T-cell (primary cell): ENCODE results near the gene WIPI1. TPM values are rescaled to one million over a fixed set of nuclear protein-coding genes. Genes with fewer than 3 reads are reported as not detected.

ENCODE experiments used
- ATAC-seq, 4 experiments: fragments of 200-7000 bp in 3 of 4; fragments of 150-1000 bp in 1 of 4; cut with Tn5 transposase; replicated peaks in 1 of 4; 1 replicate in 3 of 4; 2 replicates in 1 of 4; pipeline ENCODE4 v1.10.0; 2021; ENCODE audit warnings: moderate library complexity in 3 of 4, mild to moderate bottlenecking in 2 of 4, moderate number of reproducible peaks in 1 of 4
- CTCF ChIA-PET, 2 donors: fragments of 300-600 bp; sonication (Branson Sonifier 250); formaldehyde crosslinking; loops; one replicate each; lab custom pipeline; 2022; ENCODE audit warnings: antibody characterized with exemption in 2 of 2; lab: Charles Lee
- POLR2A ChIA-PET, 2 donors: fragments of 300-600 bp; sonication (Branson Sonifier 250); formaldehyde crosslinking; loops; one replicate each; lab custom pipeline; 2022; ENCODE audit warnings: antibody characterized with exemption in 2 of 2; lab: Charles Lee
- DNase-seq, 35 experiments: peaks; one replicate each; pipeline versions ENCODE4 v3.0.0 to v3.0.0-alpha.2; 2013 to 2023
- H3K27ac ChIP-seq: one replicate; pipeline ENCODE4 v1.5.1; 2013; ENCODE audit warnings: low read length
- H3K27me3 ChIP-seq, 2 experiments: replicated peaks in 1 of 2; 1 replicate in 1 of 2; 2 replicates in 1 of 2; pipeline versions ENCODE4 v1.6.1 to v1.7.0; 2013; ENCODE audit warnings: low read length in 1 of 2, mixed read lengths in 1 of 2; ENCODE audit not compliant: control insufficient read depth in 2 of 2, insufficient read depth in 2 of 2; ENCODE audit errors: extremely low read depth in 1 of 2
- H3K36me3 ChIP-seq, 2 donors: 1 replicate in 1 of 2; 2 replicates in 1 of 2; pipeline versions ENCODE4 v1.6.1 to v1.7.0; 2013; ENCODE audit warnings: low read length in 1 of 2; ENCODE audit not compliant: control insufficient read depth in 2 of 2, insufficient read depth in 1 of 2; ENCODE audit errors: extremely low read depth in 1 of 2
- H3K4me1 ChIP-seq, 2 experiments: 1 replicate in 1 of 2; 2 replicates in 1 of 2; pipeline versions ENCODE4 v1.6.1 to v1.7.0; 2013; ENCODE audit warnings: low read length in 2 of 2, mixed read lengths in 1 of 2; ENCODE audit not compliant: insufficient read depth in 2 of 2, control insufficient read depth in 1 of 2; ENCODE audit errors: extremely low read depth in 1 of 2
- H3K4me3 ChIP-seq, 2 donors: 1 replicate in 1 of 2; 2 replicates in 1 of 2; pipeline versions ENCODE4 v1.5.1 to v1.7.0; 2013; ENCODE audit warnings: mild to moderate bottlenecking in 2 of 2, low read length in 1 of 2, moderate library complexity in 1 of 2; ENCODE audit not compliant: control insufficient read depth in 1 of 2; ENCODE audit errors: extremely low read depth in 1 of 2
- H3K9me3 ChIP-seq: 2 replicates; pipeline ENCODE4 v1.7.0; 2013
- H3K27ac Mint-ChIP-seq, 2 donors: one replicate each; pipeline ENCODE4 v1.8.0; 2020 to 2021; ENCODE audit warnings: mild to moderate bottlenecking in 2 of 2, mixed read lengths in 2 of 2
- H3K27me3 Mint-ChIP-seq, 2 donors: one replicate each; pipeline ENCODE4 v1.8.0; 2021 to 2022; ENCODE audit warnings: mixed read lengths in 2 of 2
- H3K36me3 Mint-ChIP-seq: one replicate; pipeline ENCODE4 v1.8.0; 2021; ENCODE audit warnings: mixed read lengths
- H3K4me1 Mint-ChIP-seq, 3 donors: one replicate each; pipeline ENCODE4 v1.8.0; 2020 to 2022; ENCODE audit warnings: mixed read lengths in 3 of 3, mild to moderate bottlenecking in 1 of 3
- H3K4me3 Mint-ChIP-seq, 3 donors: one replicate each; pipeline ENCODE4 v1.8.0; 2020 to 2022; ENCODE audit warnings: mild to moderate bottlenecking in 3 of 3, mixed read lengths in 3 of 3, moderate library complexity in 3 of 3
- H3K9me3 Mint-ChIP-seq, 3 donors: one replicate each; pipeline ENCODE4 v1.8.0; 2020 to 2022; ENCODE audit warnings: mixed read lengths in 3 of 3
- WGBS: methylation state at CpG from one replicate; pipeline ENCODE4 v1.1.5; 2013; ENCODE audit warnings: missing lambda C conversion rate; ENCODE audit not compliant: insufficient coverage; 5-methylcytosine and 5-hydroxymethylcytosine counted together
- total RNA-seq, 35 experiments: library from RNA in 6 of 35; stranded (reverse) in 6 of 35; fragments of 120-200 nt in 1 of 35; gene quantifications; one replicate each; pipeline versions ENCODE4 v1.2.1 to v1.2.4 and lab custom pipeline; 2013 to 2026

Gene WIPI1, protein sequence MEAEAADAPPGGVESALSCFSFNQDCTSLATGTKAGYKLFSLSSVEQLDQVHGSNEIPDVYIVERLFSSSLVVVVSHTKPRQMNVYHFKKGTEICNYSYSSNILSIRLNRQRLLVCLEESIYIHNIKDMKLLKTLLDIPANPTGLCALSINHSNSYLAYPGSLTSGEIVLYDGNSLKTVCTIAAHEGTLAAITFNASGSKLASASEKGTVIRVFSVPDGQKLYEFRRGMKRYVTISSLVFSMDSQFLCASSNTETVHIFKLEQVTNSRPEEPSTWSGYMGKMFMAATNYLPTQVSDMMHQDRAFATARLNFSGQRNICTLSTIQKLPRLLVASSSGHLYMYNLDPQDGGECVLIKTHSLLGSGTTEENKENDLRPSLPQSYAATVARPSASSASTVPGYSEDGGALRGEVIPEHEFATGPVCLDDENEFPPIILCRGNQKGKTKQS
- 10 to 100 TPM in 2 of 5 donors, 1 to 10 TPM in 3; 5.4 to 11.8 (median 9.7) TPM for total RNA-seq
- total RNA-seq (2013): 7.3 TPM
- 1.5 to 16.0 (median 5.4) reads per million in 29 experiments for total RNA-seq (lab: John Stamatoyannopoulos, UW)

DNA sequence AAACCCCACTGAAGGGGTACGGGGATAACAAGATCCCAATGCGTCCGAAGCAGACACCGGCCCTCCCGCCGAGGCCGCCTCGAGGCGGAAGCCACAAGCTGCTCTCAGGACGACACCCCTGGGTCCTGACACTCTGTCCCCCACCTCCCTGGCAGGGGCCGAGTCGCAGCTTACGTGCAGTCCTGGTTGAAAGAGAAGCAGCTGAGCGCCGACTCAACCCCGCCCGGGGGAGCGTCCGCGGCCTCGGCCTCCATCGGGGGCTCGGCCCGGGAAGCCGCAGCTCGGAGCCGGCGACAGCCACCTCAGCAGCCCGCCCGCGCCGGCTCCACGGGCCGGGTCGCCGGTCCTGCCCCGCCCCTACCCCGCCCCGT is at the start of gene WIPI1:
WIPI1 (minus strand) TSS at position 329 of the 371 bp plus-strand sequence; CDS start at position 254, 75 bp downstream.
- Mint-ChIP-seq H3K36me3 (no peaks in the 10 kb centered on the region), H3K27me3 (no peaks in the 10 kb centered on the region), H3K4me3 (peak within 1 kb of the TSS; percentile 77 to 84 (median 80)), H3K27ac (peak within 1 kb of the TSS; percentile 78 to 87), H3K9me3 (no peaks in the 10 kb centered on the region), H3K4me1 (peaks cover 50 to 60% (median 57%) of the 10 kb centered on the region in 3 donors)
- Histone ChIP-seq H3K36me3 (peaks cover 0 to 7% of the 10 kb centered on the region in 2 donors), H3K4me1 (peaks cover 25 to 43% of the 10 kb centered on the region in 2 experiments), H3K4me3 (peak within 1 kb of the TSS; percentile 49 to 63), H3K27ac (peak within 1 kb of the TSS; percentile 47), H3K27me3 (no peaks in the 10 kb centered on the region), H3K9me3 (no peaks in the 10 kb centered on the region)
- 0% methylated on average over 14 of the region's 39 CpGs for WGBS
- peak in 3 of 35 experiments; percentile 18 to 30 (median 21) for DNase-seq
- CTCF ChIA-PET: interaction anchor here (0.6 to 3.1 kb wide), 10 partner anchors 11 to 276 kb away, joined by 3 to 22 read pairs (median 6); partner anchors contain the start of gene AMZ2 (in 1 of the 2)
- POLR2A ChIA-PET: interaction anchor here (0.5 to 1.4 kb wide), 7 partner anchors 20 to 366 kb away, joined by 3 to 12 read pairs (median 5); partner anchors contain the start of gene AMZ2 (in 1 of the 2)
- ATAC-seq: no peak

DNA sequence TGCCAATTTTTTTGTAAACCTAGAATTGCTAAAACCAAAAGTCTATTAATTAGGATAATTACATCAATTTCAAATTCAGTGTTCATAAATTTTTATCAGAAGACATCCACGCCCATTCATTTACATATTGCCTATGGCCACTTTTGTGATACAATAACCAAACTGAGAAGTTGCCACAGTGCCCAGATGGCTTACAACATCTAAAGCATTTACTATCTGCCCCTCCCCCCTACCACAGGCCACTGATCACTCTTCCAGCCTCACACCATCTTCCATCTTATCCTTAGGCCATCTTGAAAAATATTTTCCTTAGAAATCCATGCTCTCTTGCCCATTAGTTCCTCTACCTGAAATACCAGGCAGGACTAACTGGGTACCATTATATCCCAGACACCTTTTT is 48.7 kb upstream of the WIPI1 start:
- CTCF ChIA-PET: no interaction called here

DNA sequence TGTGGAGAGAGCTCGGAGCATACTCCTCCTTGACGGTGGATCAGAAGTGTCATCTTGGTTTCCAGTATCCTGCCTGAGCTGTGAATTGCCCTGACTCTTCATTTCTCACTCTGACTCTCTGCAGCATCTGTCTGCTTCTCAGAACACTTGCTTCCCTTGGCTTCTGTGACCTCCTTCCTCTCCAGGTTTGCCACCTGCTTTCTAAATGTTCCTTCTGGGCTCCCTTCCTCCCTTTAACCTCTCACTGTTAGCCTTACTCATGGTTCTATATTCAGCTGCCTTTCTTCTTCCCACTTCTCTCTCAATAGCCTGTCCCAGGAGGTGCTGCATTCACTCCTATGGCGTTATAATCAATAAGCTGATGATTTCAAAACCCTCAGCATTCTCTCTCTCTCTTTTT is 43.8 kb upstream of the WIPI1 start:
- H3K4me1 ChIP-seq: peaks cover 0 to 5% of the 10 kb centered on the region in 2 experiments
- peaks cover 0 to 2% of the 10 kb centered on the region in 2 experiments for H3K27me3 ChIP-seq
- no peaks in the 10 kb centered on the region for H3K9me3 ChIP-seq
- no peak overlapping the region for H3K27ac ChIP-seq
- Mint-ChIP-seq H3K4me1 (peaks cover 13 to 21% (median 19%) of the 10 kb centered on the region in 3 donors), H3K9me3 (no peaks in the 10 kb centered on the region), H3K27ac (peak overlapping the region in 1 of 2 donors; percentile 6), H3K27me3 (peaks cover 3 to 11% of the 10 kb centered on the region in 2 donors), H3K4me3 (no peak overlapping the region), H3K36me3 (no peaks in the 10 kb centered on the region)
- no peak overlapping the region for H3K4me3 ChIP-seq
- 61% methylated on average over 3 of the region's 3 CpGs for WGBS
- no peak for DNase-seq
- no peak for ATAC-seq
- no peaks in the 10 kb centered on the region for H3K36me3 ChIP-seq
- ChIA-PET CTCF (no interaction called here), POLR2A (interaction anchor here in 1 of 2 donors (0.6 kb wide), 1 partner anchor 35 kb away, joined by 8 read pairs; no protein-coding TSS in a partner anchor)

More for the DNA sequence above, 48.7 kb upstream of the WIPI1 start:
- no peaks in the 10 kb centered on the region for H3K36me3 ChIP-seq
- Mint-ChIP-seq H3K36me3 (no peaks in the 10 kb centered on the region), H3K9me3 (no peaks in the 10 kb centered on the region), H3K27ac (no peak overlapping the region), H3K4me3 (no peak overlapping the region), H3K27me3 (peaks cover 0 to 5% of the 10 kb centered on the region in 2 donors), H3K4me1 (peaks cover 0 to 24% (median 19%) of the 10 kb centered on the region in 3 donors)
- POLR2A ChIA-PET: no interaction called here
- no peak for ATAC-seq
- no peaks in the 10 kb centered on the region for H3K4me1 ChIP-seq
- 89% methylated on average over 1 of the region's 1 CpG for WGBS
- no peaks in the 10 kb centered on the region for H3K27me3 ChIP-seq
- DNase-seq: no peak
- H3K9me3 ChIP-seq: no peaks in the 10 kb centered on the region
- H3K27ac ChIP-seq: no peak overlapping the region
- H3K4me3 ChIP-seq: no peak overlapping the region

DNA sequence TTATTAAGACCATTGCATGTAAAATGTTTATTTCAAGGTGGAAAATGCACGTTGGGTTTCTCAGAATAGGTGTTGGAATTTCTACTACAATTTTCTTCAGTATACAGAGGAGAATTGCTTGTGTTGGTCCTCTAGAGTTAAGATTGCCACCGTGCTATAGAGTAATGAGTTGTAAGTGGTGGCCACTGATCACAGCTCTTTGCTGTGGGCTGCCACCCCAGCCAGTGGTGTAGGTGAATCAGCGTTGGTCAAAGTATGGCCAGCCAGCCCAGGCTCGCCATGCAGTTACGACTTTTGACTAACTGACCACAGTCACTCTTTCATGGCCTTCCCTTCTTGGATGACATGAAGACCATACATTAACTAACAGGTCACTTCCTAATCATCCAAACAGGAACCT is 42.3 kb upstream of the WIPI1 start:
- ChIA-PET POLR2A (interaction anchor here in 1 of 2 donors (0.7 kb wide), 1 partner anchor 237 kb away, joined by 3 read pairs; no protein-coding TSS in a partner anchor), CTCF (no interaction called here)
- Mint-ChIP-seq H3K4me1 (peaks cover 13 to 21% (median 19%) of the 10 kb centered on the region in 3 donors), H3K9me3 (no peaks in the 10 kb centered on the region), H3K4me3 (no peak overlapping the region), H3K36me3 (no peaks in the 10 kb centered on the region), H3K27me3 (peaks cover 3 to 11% of the 10 kb centered on the region in 2 donors), H3K27ac (no peak overlapping the region)
- Histone ChIP-seq H3K27ac (no peak overlapping the region), H3K9me3 (no peaks in the 10 kb centered on the region), H3K36me3 (no peaks in the 10 kb centered on the region), H3K4me3 (no peak overlapping the region), H3K27me3 (peaks cover 0 to 2% of the 10 kb centered on the region in 2 experiments), H3K4me1 (peaks cover 0 to 5% of the 10 kb centered on the region in 2 experiments)
- no peak for DNase-seq
- no peak for ATAC-seq
- WGBS: no CpG with 5 or more reads among the region's 5 CpGs

DNA sequence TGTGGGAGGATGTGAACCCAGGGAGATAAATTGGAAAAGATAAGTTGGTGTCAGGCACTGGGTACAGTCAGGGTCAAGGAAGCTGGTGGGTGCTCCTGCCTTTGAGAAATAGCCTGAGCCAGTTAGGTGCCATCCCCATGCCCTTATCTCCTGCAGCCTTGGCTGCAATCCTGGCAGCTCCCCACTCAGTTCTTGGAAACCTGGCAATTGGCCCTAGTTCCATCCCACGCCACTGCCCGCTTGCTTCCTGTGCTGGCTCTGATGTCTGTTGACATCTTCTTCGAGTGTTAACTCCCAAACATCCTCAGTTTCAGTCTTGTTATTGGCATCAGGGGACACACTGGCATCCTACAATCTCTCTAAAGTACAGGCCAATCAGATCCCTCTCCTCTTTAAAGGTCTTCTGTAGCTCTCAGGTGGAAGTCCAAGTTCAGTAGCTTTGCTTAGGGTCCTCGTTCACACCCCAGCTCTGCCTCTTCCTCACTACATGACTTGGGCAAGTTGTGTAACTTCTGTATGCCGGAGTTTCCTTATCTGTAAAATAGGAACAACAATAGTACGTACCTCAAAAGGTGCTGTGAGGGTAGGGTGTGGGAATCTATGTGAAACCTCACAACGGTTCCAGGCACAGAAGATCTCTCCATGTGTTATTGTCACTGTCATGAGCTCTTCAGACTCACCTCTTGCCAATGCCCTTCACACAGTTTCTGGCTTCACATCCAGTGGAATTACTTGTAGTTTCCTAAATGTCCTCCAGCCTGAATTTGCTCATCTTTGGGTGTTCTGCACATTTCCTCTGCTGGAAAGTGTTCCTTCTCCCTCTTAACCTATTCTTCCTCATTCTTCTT is 41.4 kb upstream of the WIPI1 start:
- H3K27ac Mint-ChIP-seq: peak overlapping the region in 1 of 2 donors; percentile 28
- no peaks in the 10 kb centered on the region for H3K9me3 Mint-ChIP-seq
- no peak overlapping the region for H3K27ac ChIP-seq
- H3K36me3 ChIP-seq: no peaks in the 10 kb centered on the region
- peaks cover 0 to 2% of the 10 kb centered on the region in 2 experiments for H3K27me3 ChIP-seq
- ATAC-seq: no peak
- POLR2A ChIA-PET: interaction anchor here (0.7 to 1.0 kb wide), 3 partner anchors 12 to 236 kb away, joined by 3 to 5 read pairs (median 5); no protein-coding TSS in a partner anchor
- H3K4me3 Mint-ChIP-seq: peak overlapping the region in 1 of 3 donors; percentile 1
- no peaks in the 10 kb centered on the region for H3K9me3 ChIP-seq
- DNase-seq: no peak
- WGBS: 63% methylated on average over 4 of the region's 7 CpGs
- peaks cover 3 to 11% of the 10 kb centered on the region in 2 donors for H3K27me3 Mint-ChIP-seq
- H3K36me3 Mint-ChIP-seq: no peaks in the 10 kb centered on the region
- CTCF ChIA-PET: interaction anchor here in 1 of 2 donors (1.3 to 1.7 kb wide), 2 partner anchors 10 to 14 kb away, joined by 3 to 7 read pairs; partner anchors contain the start of gene PRKAR1A
- H3K4me3 ChIP-seq: no peak overlapping the region
- peaks cover 13 to 21% (median 19%) of the 10 kb centered on the region in 3 donors for H3K4me1 Mint-ChIP-seq
- H3K4me1 ChIP-seq: peaks cover 0 to 5% of the 10 kb centered on the region in 2 experiments
